ENCODE results near the gene CDON.

Gene CDON

GRCh38 chr11:125941619-125942611 lies 120.8 kb downstream of the CDON start:
- DNase-seq = peak; percentile 69

- DNase-seq = no peak
Measured at GRCh38 chr11:125941267-125941618, 121.4 kb downstream of the CDON start.

GRCh38 chr11:125940145-125940544 lies 122.5 kb downstream of the CDON start:
- no peak for DNase-seq

- DNase-seq = no peak
Measured at GRCh38 chr11:125939081-125939521, 123.6 kb downstream of the CDON start.

- DNase-seq = no peak
Measured at GRCh38 chr11:125938418-125938817, 124.2 kb downstream of the CDON start.

GRCh38 chr11:125935618-125936199 lies 127.0 kb downstream of the CDON start:
- no peak for DNase-seq

- no peak for DNase-seq
Measured at GRCh38 chr11:125935056-125935455, 127.6 kb downstream of the CDON start.

GRCh38 chr11:125934473-125934872 lies 128.2 kb downstream of the CDON start:
- no peak for DNase-seq

GRCh38 chr11:125933030-125933813 lies 129.4 kb downstream of the CDON start:
- peak; percentile 65 for DNase-seq

- no peak for DNase-seq
Measured at GRCh38 chr11:125932301-125932700, 130.4 kb downstream of the CDON start.

GRCh38 chr11:125931668-125932067 lies 131.0 kb downstream of the CDON start:
- DNase-seq = no peak

GRCh38 chr11:125931116-125931515 lies 131.6 kb downstream of the CDON start:
- no peak for DNase-seq

GRCh38 chr11:125930076-125930450 lies 132.6 kb downstream of the CDON start:
- DNase-seq = no peak

- DNase-seq = no peak
Measured at GRCh38 chr11:125929445-125930075, 133.1 kb downstream of the CDON start.

GRCh38 chr11:125926682-125927081 lies 136.0 kb downstream of the CDON start:
- DNase-seq = no peak

- DNase-seq = no peak
Measured at GRCh38 chr11:125925804-125926203, 136.9 kb downstream of the CDON start.

- DNase-seq = no peak
Measured at GRCh38 chr11:125925247-125925740, 137.4 kb downstream of the CDON start.

GRCh38 chr11:125924384-125925007 lies 138.2 kb downstream of the CDON start:
- no peak for DNase-seq

GRCh38 chr11:125923633-125924032 lies 139.0 kb downstream of the CDON start:
- no peak for DNase-seq

GRCh38 chr11:125923012-125923579 lies 139.6 kb downstream of the CDON start:
- DNase-seq = peak; percentile 69

GRCh38 chr11:125922156-125922555 lies 140.5 kb downstream of the CDON start:
- no peak for DNase-seq

- DNase-seq = no peak
Measured at GRCh38 chr11:125921042-125921441, 141.6 kb downstream of the CDON start.
